Measurements from ENCODE around the gene CCNG2.
A peak's percentile ranks its signal among the peaks of the same experiment; 100 is the strongest.
"Not testable (repeated sequence)": the region's sequence is repeated elsewhere in the genome, so short reads cannot be mapped to it uniquely, and the experiment has no call there.

CCNG2 gene

GRCh38 chr4:77156912-77157858 lies at the start of gene CCNG2:
Gene CCNG2 (plus strand): TSS chr4:77157207. CDS start chr4:77158533, 1,326 bp downstream.
- DNase-seq, result peak; percentile 96

- DNase-seq, result no peak
Measured at GRCh38 chr4:77110730-77111129, 46.3 kb upstream of the CCNG2 start.

- no peak for DNase-seq
Measured at GRCh38 chr4:77113069-77113468, 43.9 kb upstream of the CCNG2 start.

GRCh38 chr4:77117721-77118120 lies 39.3 kb upstream of the CCNG2 start:
- DNase-seq, result no peak

GRCh38 chr4:77120886-77121508 lies 36.0 kb upstream of the CCNG2 start:
- DNase-seq, result no peak

GRCh38 chr4:77121736-77122240 lies 35.2 kb upstream of the CCNG2 start:
- no peak for DNase-seq

GRCh38 chr4:77122656-77123055 lies 34.4 kb upstream of the CCNG2 start:
- no peak for DNase-seq

- DNase-seq, result no peak
Measured at GRCh38 chr4:77123411-77123810, 33.6 kb upstream of the CCNG2 start.

GRCh38 chr4:77124576-77124975 lies 32.4 kb upstream of the CCNG2 start:
- DNase-seq, result no peak

- DNase-seq, result no peak
Measured at GRCh38 chr4:77125961-77126360, 31.0 kb upstream of the CCNG2 start.

GRCh38 chr4:77126809-77127208 lies 30.2 kb upstream of the CCNG2 start:
- DNase-seq, result no peak

- DNase-seq, result no peak
Measured at GRCh38 chr4:77127215-77127614, 29.8 kb upstream of the CCNG2 start.

GRCh38 chr4:77127837-77128621 lies 29.0 kb upstream of the CCNG2 start:
- peak; percentile 46 for DNase-seq

- peak; percentile 6 for DNase-seq
Measured at GRCh38 chr4:77132652-77133312, 24.2 kb upstream of the CCNG2 start.

GRCh38 chr4:77137448-77137847 lies 19.6 kb upstream of the CCNG2 start:
- not testable (repeated sequence) for DNase-seq

GRCh38 chr4:77141964-77142645 lies 14.9 kb upstream of the CCNG2 start:
- peak; percentile 40 for DNase-seq

GRCh38 chr4:77142646-77143028 lies 14.4 kb upstream of the CCNG2 start:
- no peak for DNase-seq

GRCh38 chr4:77143091-77143490 lies 13.9 kb upstream of the CCNG2 start:
- no peak for DNase-seq

GRCh38 chr4:77145842-77146185 lies 11.2 kb upstream of the CCNG2 start:
- no peak for DNase-seq

- DNase-seq, result peak; percentile 7
Measured at GRCh38 chr4:77146186-77147078, 10.6 kb upstream of the CCNG2 start.

Data from NCI-H69 (cell line).